Spleen (tissue), 11 donors: ENCODE measurements around the gene CLASP2. TPM values are rescaled to one million over a fixed set of nuclear protein-coding genes. Genes with fewer than 3 reads are reported as not detected.

Experiments used
- DNase-seq: peaks from one replicate; pipeline ENCODE4 v3.0.0-alpha.2; 2020
- H3K27ac ChIP-seq, 8 donors: fragments of 200-600 bp; sonication (generic) in 7 of 8; 1 replicate in 4 of 8; 2 replicates in 4 of 8; pipeline versions ENCODE4 v1.5.0 to v1.8.0; 2016 to 2021; ENCODE audit warnings: inconsistent platforms in 4 of 8, mild to moderate bottlenecking in 4 of 8, moderate library complexity in 1 of 8
- H3K27me3 ChIP-seq, 7 donors: fragments of 200-600 bp; sonication (generic) in 6 of 7; replicated peaks in 1 of 7; 1 replicate in 4 of 7; 2 replicates in 3 of 7; pipeline versions ENCODE4 v1.5.0 to v1.8.0; 2016 to 2021; ENCODE audit warnings: inconsistent platforms in 3 of 7, mild to moderate bottlenecking in 1 of 7
- H3K36me3 ChIP-seq, 6 donors: fragments of 200-600 bp; sonication (generic) in 5 of 6; 1 replicate in 4 of 6; 2 replicates in 2 of 6; pipeline versions ENCODE4 v1.5.0 to v1.8.0; 2016 to 2021; ENCODE audit warnings: inconsistent platforms in 2 of 6
- H3K4me1 ChIP-seq, 6 donors: fragments of 200-600 bp; sonication (generic) in 5 of 6; 1 replicate in 3 of 6; 2 replicates in 3 of 6; pipeline versions ENCODE4 v1.5.0 to v1.8.0; 2016 to 2021; ENCODE audit warnings: inconsistent platforms in 3 of 6
- H3K4me3 ChIP-seq, 8 donors: fragments of 200-600 bp; sonication (generic) in 7 of 8; 1 replicate in 4 of 8; 2 replicates in 4 of 8; pipeline versions ENCODE4 v1.5.0 to v1.8.0; 2016 to 2021; ENCODE audit warnings: inconsistent platforms in 4 of 8, mild to moderate bottlenecking in 4 of 8, moderate library complexity in 2 of 8
- H3K9me3 ChIP-seq, 8 donors: fragments of 200-600 bp; sonication (generic) in 7 of 8; 1 replicate in 4 of 8; 2 replicates in 4 of 8; pipeline versions ENCODE4 v1.5.0 to v1.8.0; 2016 to 2021; ENCODE audit warnings: inconsistent platforms in 4 of 8
- POLR2A ChIP-seq, 3 donors: fragments of 450-650 bp; IDR thresholded peaks; one replicate each; pipeline ENCODE4 v1.5.1; 2017; ENCODE audit warnings: antibody characterized with exemption in 3 of 3, mild to moderate bottlenecking in 1 of 3
- POLR2AphosphoS5 ChIP-seq, 3 donors: sonication (generic); formaldehyde crosslinking; IDR thresholded peaks; one replicate each; pipeline ENCODE4 v1.5.1; 2017; ENCODE audit warnings: antibody characterized with exemption in 3 of 3
- WGBS, 5 donors: extraction: QIAGEN DNeasy Blood & Tissue Kit in 3 of 5; methylation state at CpG; one replicate each; pipeline versions ENCODE4 v1.1.5 to v1.1.7; 2013 to 2018; 5-methylcytosine and 5-hydroxymethylcytosine counted together
- intact Hi-C: fragments of 100-400 bp; cut with DNase I; formaldehyde crosslinking; loops from one replicate; pipeline ENCODE4 v1.15.0; 2023; ENCODE audit warnings: low total_unique reads
- polyA plus RNA-seq, 3 donors: library from polyadenylated mRNA; stranded (reverse); fragments of 200-250 nt; gene quantifications; one replicate each; pipeline ENCODE4 v1.2.1, GENCODE V29; 2013
- total RNA-seq, 7 donors: library from RNA; depleted of rRNA in 3 of 7; stranded (reverse); fragments of >200 nt in 3 of 7; fragmentation: NEBNext Ultra II Directional in 4 of 7; extraction: Animal tissue kit (Norgen Biotek cat#: 25700) in 4 of 7; gene quantifications; one replicate each; pipeline versions ENCODE4 v1.1.0 to v1.2.1, GENCODE V29; 2016 to 2021
- TF ChIP-seq, protein P1 (sequence below), 11 experiments: fragments of 200-600 bp in 7 of 11; fragments of 450-650 bp in 4 of 11; sonication (generic) in 4 of 11; IDR thresholded peaks in 8 of 11; conservative IDR thresholded peaks in 3 of 11; 1 replicate in 7 of 11; 2 replicates in 4 of 11; pipeline versions ENCODE4 v1.4.0 to v1.8.0; 2016 to 2021; ENCODE audit warnings: antibody characterized with exemption in 11 of 11, inconsistent platforms in 4 of 11, mild to moderate bottlenecking in 1 of 11
- donor health status: healthy with polysubstance abuse.
- donor health status: DM: no; HTN: no; CAD: no; lungs with moderate emphysema.
- donor health status: DM: no; HTN: no; CAD: no.
- donor health status: Bipolar disorder and iron deficiency.
- donor health status: healthy.
- donor health status: DM: no; HTN: no; CAD: no.
- donor health status: DM: yes; HTN: yes; CAD: no.

CLASP2 gene
- total and polyA plus RNA-seq, 10 donors, result 8.7 to 200 (median 72.5) TPM

DNA sequence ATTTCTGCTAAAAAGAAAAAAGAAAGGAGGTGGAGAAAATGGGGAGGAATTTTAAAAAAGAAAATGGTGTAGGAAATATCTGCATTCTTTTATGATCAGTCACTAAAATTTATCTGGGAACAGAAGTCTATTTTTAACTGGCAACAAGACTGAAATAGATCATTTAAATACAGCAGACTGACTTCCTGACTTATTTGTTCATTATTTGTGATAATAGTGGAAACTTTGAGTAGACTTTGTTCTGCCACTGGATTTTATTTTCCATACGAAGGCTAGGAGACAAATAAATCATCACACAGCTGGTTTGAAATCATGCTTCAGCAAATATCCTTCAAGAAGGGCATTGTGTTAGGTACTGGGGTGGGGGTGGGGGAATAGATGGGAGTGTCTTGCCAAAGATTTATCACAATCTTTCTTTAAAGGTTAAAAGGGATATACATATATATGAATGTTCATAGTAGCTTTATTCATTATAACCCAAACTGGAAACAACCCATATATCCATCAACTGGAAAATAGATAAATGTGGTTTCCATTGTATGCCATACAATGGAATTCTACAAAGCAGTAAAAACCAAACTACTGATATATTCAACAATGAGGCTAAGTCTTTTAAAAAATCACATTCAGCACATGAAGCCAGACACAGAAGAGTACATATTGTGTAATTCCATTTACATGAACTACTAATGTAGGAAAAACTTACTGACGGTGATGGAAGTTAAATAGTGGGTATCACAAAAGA is 4.7 kb upstream of the CLASP2 start:
- no peaks in the 10 kb centered on the region for H3K27me3 ChIP-seq
- TF ChIP-seq POLR2AphosphoS5 (IDR thresholded peaks at IDR 0.05) (no peak), POLR2A (IDR thresholded peaks at IDR 0.05) (no peak)
- TF ChIP-seq, protein P1, sequence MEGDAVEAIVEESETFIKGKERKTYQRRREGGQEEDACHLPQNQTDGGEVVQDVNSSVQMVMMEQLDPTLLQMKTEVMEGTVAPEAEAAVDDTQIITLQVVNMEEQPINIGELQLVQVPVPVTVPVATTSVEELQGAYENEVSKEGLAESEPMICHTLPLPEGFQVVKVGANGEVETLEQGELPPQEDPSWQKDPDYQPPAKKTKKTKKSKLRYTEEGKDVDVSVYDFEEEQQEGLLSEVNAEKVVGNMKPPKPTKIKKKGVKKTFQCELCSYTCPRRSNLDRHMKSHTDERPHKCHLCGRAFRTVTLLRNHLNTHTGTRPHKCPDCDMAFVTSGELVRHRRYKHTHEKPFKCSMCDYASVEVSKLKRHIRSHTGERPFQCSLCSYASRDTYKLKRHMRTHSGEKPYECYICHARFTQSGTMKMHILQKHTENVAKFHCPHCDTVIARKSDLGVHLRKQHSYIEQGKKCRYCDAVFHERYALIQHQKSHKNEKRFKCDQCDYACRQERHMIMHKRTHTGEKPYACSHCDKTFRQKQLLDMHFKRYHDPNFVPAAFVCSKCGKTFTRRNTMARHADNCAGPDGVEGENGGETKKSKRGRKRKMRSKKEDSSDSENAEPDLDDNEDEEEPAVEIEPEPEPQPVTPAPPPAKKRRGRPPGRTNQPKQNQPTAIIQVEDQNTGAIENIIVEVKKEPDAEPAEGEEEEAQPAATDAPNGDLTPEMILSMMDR (IDR thresholded peaks at IDR 0.05 in 8 of 11, conservative IDR thresholded peaks at IDR 0.05 in 3 of 11), result no peak
- H3K4me3 ChIP-seq, result no peak overlapping the region
- intact Hi-C loops, result no loop called here
- no peaks in the 10 kb centered on the region for H3K36me3 ChIP-seq
- WGBS, 5 donors, result 61 to 76% (median 64%) methylated on average over 2 of the region's 2 CpGs
- H3K4me1 ChIP-seq, result peaks cover 0 to 11% (median 2%) of the 10 kb centered on the region in 6 donors
- DNase-seq, result no peak
- H3K27ac ChIP-seq, result no peak overlapping the region
- no peaks in the 10 kb centered on the region for H3K9me3 ChIP-seq

DNA sequence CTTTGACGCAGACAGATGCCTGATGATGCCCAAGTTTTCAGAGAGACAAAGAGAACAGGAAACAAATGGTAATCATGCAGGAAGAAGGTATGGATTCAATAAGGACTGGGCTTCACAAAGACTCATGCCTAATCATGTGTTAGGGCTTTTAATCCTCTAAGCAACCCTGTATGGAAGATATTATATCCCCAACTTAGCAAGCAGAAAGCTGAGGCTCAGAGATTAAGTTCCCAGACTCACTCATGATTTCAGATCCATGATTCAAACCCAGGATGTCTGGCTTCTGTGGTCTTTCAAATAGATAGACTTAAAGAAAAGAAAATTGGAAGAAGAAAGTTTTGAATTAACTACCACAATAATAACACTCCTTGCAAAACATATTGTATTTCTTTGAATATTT is 4.1 kb upstream of the CLASP2 start:
- intact Hi-C loops, result no loop called here
- Histone ChIP-seq H3K27me3 (no peaks in the 10 kb centered on the region), H3K27ac (no peak overlapping the region), H3K36me3 (no peaks in the 10 kb centered on the region), H3K4me1 (peaks cover 0 to 14% (median 3%) of the 10 kb centered on the region in 6 donors), H3K9me3 (no peaks in the 10 kb centered on the region), H3K4me3 (no peak overlapping the region)
- 77 to 96% (median 85%) methylated on average over 1 of the region's 1 CpG for WGBS, 5 donors
- no peak for DNase-seq
- TF ChIP-seq, protein P1 (IDR thresholded peaks at IDR 0.05 in 8 of 11, conservative IDR thresholded peaks at IDR 0.05 in 3 of 11), result no peak
- no peak for TF ChIP-seq POLR2AphosphoS5 (IDR thresholded peaks at IDR 0.05)
- TF ChIP-seq POLR2A (IDR thresholded peaks at IDR 0.05), result no peak

DNA sequence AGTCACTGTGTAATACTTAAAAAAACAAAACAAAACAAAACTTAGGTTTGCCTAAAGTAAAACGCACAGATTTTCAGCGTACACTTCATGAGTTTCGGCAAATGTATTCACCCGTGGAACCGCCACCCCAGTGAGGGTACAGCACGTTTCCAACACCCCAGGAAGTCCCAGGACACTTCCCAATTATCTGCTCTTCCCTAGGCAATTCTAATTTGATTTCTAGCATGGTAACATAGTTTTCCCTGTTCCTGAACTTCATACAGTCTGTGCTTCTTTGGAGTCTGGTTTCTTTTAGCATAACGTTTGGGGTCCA is 497 bp upstream of the CLASP2 start:
- H3K9me3 ChIP-seq, result no peaks in the 10 kb centered on the region
- H3K27me3 ChIP-seq, result no peaks in the 10 kb centered on the region
- intact Hi-C loops, result loop anchor here (10.0 kb wide), 1 partner anchor 74 kb away; no protein-coding TSS in a partner anchor
- peak; percentile 69 for DNase-seq
- peaks cover 8 to 50% (median 26%) of the 10 kb centered on the region in 6 donors for H3K4me1 ChIP-seq
- WGBS, 5 donors, result 1 to 2% (median 1%) methylated on average over 7 of the region's 7 CpGs
- H3K27ac ChIP-seq, result peak overlapping the region; percentile 90 to 99 (median 98)
- H3K4me3 ChIP-seq, result peak overlapping the region; percentile 61 to 94 (median 74)
- TF ChIP-seq POLR2A (IDR thresholded peaks at IDR 0.05) (no peak), POLR2AphosphoS5 (IDR thresholded peaks at IDR 0.05) (no peak)
- TF ChIP-seq, protein P1 (IDR thresholded peaks at IDR 0.05 in 8 of 11, conservative IDR thresholded peaks at IDR 0.05 in 3 of 11), result no peak
- no peaks in the 10 kb centered on the region for H3K36me3 ChIP-seq

DNA sequence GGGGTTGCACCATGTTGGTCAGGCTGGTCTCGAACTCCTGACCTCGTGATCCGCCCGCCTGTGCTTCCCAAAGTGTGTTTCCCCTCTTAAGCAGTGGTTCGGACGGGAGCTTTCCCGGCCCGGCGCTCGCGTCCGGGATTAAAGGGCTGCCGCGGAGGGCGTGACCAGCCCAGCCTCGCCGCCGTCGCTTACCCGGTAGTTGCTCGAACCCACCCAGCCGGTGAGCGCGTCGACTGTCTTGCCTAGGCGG is 513 bp downstream of the CLASP2 start:
- Histone ChIP-seq H3K27ac (peak overlapping the region; percentile 90 to 99 (median 98)), H3K9me3 (no peaks in the 10 kb centered on the region), H3K4me3 (peak overlapping the region; percentile 61 to 94 (median 74)), H3K36me3 (no peaks in the 10 kb centered on the region), H3K4me1 (peaks cover 8 to 53% (median 26%) of the 10 kb centered on the region in 6 donors), H3K27me3 (no peaks in the 10 kb centered on the region)
- 0 to 1% (median 0%) methylated on average over 4 to 26 of the region's 26 CpGs for WGBS, 5 donors
- TF ChIP-seq POLR2A (IDR thresholded peaks at IDR 0.05) (no peak), POLR2AphosphoS5 (IDR thresholded peaks at IDR 0.05) (no peak)
- TF ChIP-seq, protein P1 (IDR thresholded peaks at IDR 0.05 in 8 of 11, conservative IDR thresholded peaks at IDR 0.05 in 3 of 11), result no peak
- intact Hi-C loops, result loop anchor here (10.0 kb wide), 1 partner anchor 73 kb away; no protein-coding TSS in a partner anchor
- peak; percentile 93 for DNase-seq
